ENCODE data around the gene SH3RF3. TPM values are rescaled to one million over a fixed set of nuclear protein-coding genes. Genes with fewer than 3 reads are reported as not detected.
A peak's percentile ranks its signal among the peaks of the same experiment; 100 is the strongest.

SH3RF3 gene
- total RNA-seq, 2 donors from 2014 or later = 1.3 to 5.6 TPM

- H3K36me3 ChIP-seq (replicated peaks in 1 of 2; ENCODE audit: insufficient read depth in 1 of 2, low read depth in 2 of 2) = no peaks in the 10 kb centered on the region
- H3K4me3 ChIP-seq = no peak overlapping the region
- no peaks in the 10 kb centered on the region for H3K27me3 ChIP-seq
- DNase-seq = no peak
- intact Hi-C loops (cut with DNase I) = no loop called here
- no peak for ATAC-seq
- TF ChIP-seq POLR2A (IDR thresholded peaks at IDR 0.05) (no peak), CTCF (IDR thresholded peaks at IDR 0.05) (no peak)
- H3K27ac ChIP-seq = no peak overlapping the region
- H3K4me1 ChIP-seq = no peaks in the 10 kb centered on the region
- 62 to 63% methylated on average over 2 to 4 of the region's 4 CpGs for WGBS, 2 donors
- H3K9me3 ChIP-seq = no peaks in the 10 kb centered on the region
Measured at GRCh38 chr2:109408043-109408335, 279.0 kb downstream of the SH3RF3 start.

- Histone ChIP-seq H3K27me3 (no peaks in the 10 kb centered on the region), H3K27ac (no peak overlapping the region), H3K36me3 (replicated peaks in 1 of 2; ENCODE audit: insufficient read depth in 1 of 2, low read depth in 2 of 2) (no peaks in the 10 kb centered on the region), H3K4me3 (no peak overlapping the region), H3K9me3 (no peaks in the 10 kb centered on the region), H3K4me1 (no peaks in the 10 kb centered on the region)
- WGBS, 2 donors = 60 to 65% methylated on average over 11 to 13 of the region's 13 CpGs
- ATAC-seq (no peak), DNase-seq (no peak)
- TF ChIP-seq POLR2A (IDR thresholded peaks at IDR 0.05) = no peak
- TF ChIP-seq CTCF (IDR thresholded peaks at IDR 0.05) = no peak
- intact Hi-C loops (cut with DNase I) = no loop called here
Measured at GRCh38 chr2:109409321-109410038, 280.5 kb downstream of the SH3RF3 start.

GRCh38 chr2:109410039-109410815 is 281.2 kb downstream of the SH3RF3 start:
- DNase-seq = peak in 2 of 4 donors; percentile 9 to 22
- 56 to 72% methylated on average over 12 to 20 of the region's 22 CpGs for WGBS, 2 donors
- intact Hi-C loops (cut with DNase I) = no loop called here
- TF ChIP-seq CTCF (IDR thresholded peaks at IDR 0.05) = no peak
- no peak for TF ChIP-seq POLR2A (IDR thresholded peaks at IDR 0.05)
- H3K27ac ChIP-seq = no peak overlapping the region
- no peak overlapping the region for H3K4me3 ChIP-seq
- no peak for ATAC-seq
- H3K9me3 ChIP-seq = no peaks in the 10 kb centered on the region
- no peaks in the 10 kb centered on the region for H3K36me3 ChIP-seq (replicated peaks in 1 of 2; ENCODE audit: insufficient read depth in 1 of 2, low read depth in 2 of 2)
- no peaks in the 10 kb centered on the region for H3K27me3 ChIP-seq
- H3K4me1 ChIP-seq = no peaks in the 10 kb centered on the region

GRCh38 chr2:109411640-109412325 is 282.8 kb downstream of the SH3RF3 start:
- Histone ChIP-seq H3K9me3 (no peaks in the 10 kb centered on the region), H3K36me3 (replicated peaks in 1 of 2; ENCODE audit: insufficient read depth in 1 of 2, low read depth in 2 of 2) (no peaks in the 10 kb centered on the region), H3K4me3 (no peak overlapping the region), H3K27ac (no peak overlapping the region), H3K4me1 (no peaks in the 10 kb centered on the region), H3K27me3 (no peaks in the 10 kb centered on the region)
- TF ChIP-seq CTCF (IDR thresholded peaks at IDR 0.05) (no peak), POLR2A (IDR thresholded peaks at IDR 0.05) (no peak)
- ATAC-seq (no peak), DNase-seq (no peak)
- 75 to 87% methylated on average over 7 to 19 of the region's 19 CpGs for WGBS, 2 donors
- intact Hi-C loops (cut with DNase I) = no loop called here
